ENCODE measurements around the gene LUZP1.

The LUZP1 gene

DNA sequence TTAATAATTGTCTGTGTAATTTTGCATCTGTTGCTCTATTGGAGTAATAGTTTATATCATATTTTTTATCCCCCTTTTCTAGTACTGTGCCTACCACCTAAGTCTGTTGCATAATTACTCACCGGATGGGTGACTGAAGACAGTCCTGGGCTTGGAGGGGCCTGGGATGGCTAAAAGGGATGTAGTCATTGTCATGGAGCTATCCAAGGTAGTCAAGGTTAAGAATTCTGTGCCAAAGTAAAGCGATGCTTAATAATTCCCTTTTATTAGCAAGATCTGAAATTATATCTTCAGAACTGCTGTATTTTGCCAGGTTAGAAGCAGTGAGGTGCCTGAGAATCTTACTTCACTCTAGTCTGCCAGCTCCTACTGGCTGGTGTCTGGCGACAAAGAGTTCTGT lies 87.8 kb downstream of the LUZP1 start:
- DNase-seq: no peak

- DNase-seq: no peak
Measured at GRCh38 chr1:23079025-23079424, 89.6 kb downstream of the LUZP1 start.

DNA sequence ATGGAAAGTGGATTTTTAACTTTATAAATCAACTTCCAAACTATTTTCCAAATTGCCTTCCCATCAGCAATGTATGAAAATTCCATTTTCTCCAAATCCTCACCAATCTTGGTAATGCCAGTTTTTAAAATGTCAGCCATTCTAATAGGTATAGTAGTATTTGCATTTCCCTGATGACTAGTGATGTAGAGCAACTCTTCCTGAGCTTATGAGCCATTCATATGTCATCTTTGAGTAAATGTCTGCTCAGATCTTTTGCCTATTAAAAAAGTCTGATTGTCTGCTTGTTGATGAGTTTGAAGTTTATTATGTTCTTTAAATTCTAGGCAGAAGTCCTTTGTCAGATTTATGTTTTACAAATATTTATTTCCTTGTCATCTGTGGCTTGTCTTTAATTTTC lies 94.6 kb downstream of the LUZP1 start:
- no peak for DNase-seq

- no peak for DNase-seq
Measured at GRCh38 chr1:23069675-23070074, 99.0 kb downstream of the LUZP1 start.

- no peak for DNase-seq
Measured at GRCh38 chr1:23069149-23069548, 99.5 kb downstream of the LUZP1 start.

GRCh38 chr1:23066075-23066474 lies 102.6 kb downstream of the LUZP1 start:
- no peak for DNase-seq

- DNase-seq: no peak
Measured at GRCh38 chr1:23065385-23065784, 103.3 kb downstream of the LUZP1 start.

GRCh38 chr1:23062271-23062670 lies 106.4 kb downstream of the LUZP1 start:
- no peak for DNase-seq

GRCh38 chr1:23057301-23057700 lies 111.4 kb downstream of the LUZP1 start:
- DNase-seq: no peak

GRCh38 chr1:23051290-23051909 lies 117.3 kb downstream of the LUZP1 start:
- no peak for DNase-seq

GRCh38 chr1:23050201-23050600 lies 118.5 kb downstream of the LUZP1 start:
- DNase-seq: no peak

DNA sequence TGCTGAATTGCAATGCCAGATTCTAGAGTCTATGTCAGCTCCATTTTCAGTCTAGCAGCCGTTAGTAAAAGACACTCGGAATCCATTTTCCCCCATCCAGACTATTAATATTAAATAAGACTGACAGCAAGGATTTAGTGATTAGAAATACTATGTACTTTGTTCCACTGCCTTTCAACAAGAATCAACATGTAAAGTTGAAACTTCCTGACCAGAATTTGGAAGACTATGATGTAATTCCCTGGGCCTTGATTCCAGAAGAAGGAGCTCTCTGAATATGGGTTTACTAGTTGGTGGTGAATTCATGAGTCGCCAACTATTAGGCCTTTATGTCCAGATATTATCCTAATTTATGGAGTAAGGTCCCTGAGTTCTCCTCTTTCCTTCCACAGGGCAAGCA lies 124.6 kb downstream of the LUZP1 start:
- DNase-seq: no peak

- DNase-seq: no peak
Measured at GRCh38 chr1:23040509-23040908, 128.1 kb downstream of the LUZP1 start.

DNA sequence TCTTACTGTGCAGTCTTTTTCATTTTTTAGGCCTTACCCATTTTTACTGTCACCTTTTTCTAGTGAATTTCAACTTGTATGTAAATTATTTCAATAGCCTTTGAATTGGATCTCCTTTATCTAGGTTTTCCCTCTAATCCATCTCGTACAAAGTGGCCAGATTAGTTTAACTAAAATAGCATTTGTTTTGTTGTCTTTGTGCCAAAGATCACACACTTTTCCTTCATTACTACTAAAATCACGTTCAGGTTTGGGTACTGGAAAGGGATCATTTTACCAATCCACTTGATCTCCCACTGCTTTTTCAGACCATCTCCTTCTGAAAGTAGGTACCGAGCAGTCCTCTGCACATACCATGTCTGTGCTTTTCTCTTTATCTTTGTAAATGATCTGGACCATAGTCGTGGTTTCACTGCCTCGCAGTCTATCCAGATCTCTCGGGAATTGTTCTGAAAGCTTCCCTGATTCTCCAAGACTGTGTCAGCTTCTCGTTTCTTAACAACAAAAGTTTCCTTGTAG lies 129.3 kb downstream of the LUZP1 start:
- DNase-seq: no peak

GRCh38 chr1:23037081-23037740 lies 131.4 kb downstream of the LUZP1 start:
- no peak for DNase-seq

- no peak for DNase-seq
Measured at GRCh38 chr1:23035823-23036452, 132.7 kb downstream of the LUZP1 start.
